SK-MEL-5 (cell line): ENCODE measurements around the gene SFXN5. TPM values are rescaled to one million over a fixed set of nuclear protein-coding genes. Genes with fewer than 3 reads are reported as not detected.
A peak's percentile ranks its signal among the peaks of the same experiment; 100 is the strongest.
"Not testable (repeated sequence)": the region's sequence is repeated elsewhere in the genome, so short reads cannot be mapped to it uniquely, and the experiment has no call there.

ENCODE experiments used
- DNase-seq: peaks from one replicate; pipeline ENCODE4 v3.0.0-alpha.2; 2016; ENCODE audit warnings: low read depth, low spot score
- in situ Hi-C: cut with HindIII; loops from 2 replicates; pipeline ENCODE4 v1.10.0; 2016; ENCODE audit warnings: low sequenced_read_pairs, high pct_unique_total_duplicates, low pct_unique_long_range_greater_than_20kb
- total RNA-seq: library from RNA; depleted of rRNA; stranded (reverse); fragments of >200 nt; shearing (Covaris generic); gene quantifications from 2 replicates; pipeline ENCODE4 v1.2.3, GENCODE V29; 2014

The SFXN5 gene
- total RNA-seq, 1 experiment from 2014 or later = 7.1 TPM

- DNase-seq = no peak
- in situ Hi-C loops = no loop called here
These were observed 34.0 kb upstream of the SFXN5 start for GRCh38 chr2:73105511-73105971.

DNA sequence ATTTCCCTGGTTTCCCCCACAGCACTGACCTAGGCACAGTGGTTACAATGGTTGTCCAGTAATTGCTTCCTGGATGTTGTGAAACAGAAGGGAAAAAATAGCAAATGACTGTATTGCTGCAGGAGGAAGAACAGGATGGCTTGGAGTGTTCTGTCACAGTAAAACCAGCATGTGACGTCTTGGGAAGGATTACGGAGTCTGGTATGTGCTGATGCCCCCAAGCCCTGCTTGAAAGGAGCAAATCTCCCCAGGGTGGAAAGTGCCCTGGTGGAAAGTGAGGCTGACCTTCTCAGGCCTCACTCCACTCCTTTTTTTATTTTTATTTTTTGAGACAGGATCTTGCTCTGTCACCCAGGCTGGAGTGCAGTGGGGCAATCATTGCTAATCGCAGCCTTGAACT, 33.4 kb upstream of the SFXN5 start:
- in situ Hi-C loops = no loop called here
- no peak for DNase-seq

GRCh38 chr2:73103018-73103542, 31.6 kb upstream of the SFXN5 start:
- DNase-seq = no peak
- in situ Hi-C loops = no loop called here

DNA sequence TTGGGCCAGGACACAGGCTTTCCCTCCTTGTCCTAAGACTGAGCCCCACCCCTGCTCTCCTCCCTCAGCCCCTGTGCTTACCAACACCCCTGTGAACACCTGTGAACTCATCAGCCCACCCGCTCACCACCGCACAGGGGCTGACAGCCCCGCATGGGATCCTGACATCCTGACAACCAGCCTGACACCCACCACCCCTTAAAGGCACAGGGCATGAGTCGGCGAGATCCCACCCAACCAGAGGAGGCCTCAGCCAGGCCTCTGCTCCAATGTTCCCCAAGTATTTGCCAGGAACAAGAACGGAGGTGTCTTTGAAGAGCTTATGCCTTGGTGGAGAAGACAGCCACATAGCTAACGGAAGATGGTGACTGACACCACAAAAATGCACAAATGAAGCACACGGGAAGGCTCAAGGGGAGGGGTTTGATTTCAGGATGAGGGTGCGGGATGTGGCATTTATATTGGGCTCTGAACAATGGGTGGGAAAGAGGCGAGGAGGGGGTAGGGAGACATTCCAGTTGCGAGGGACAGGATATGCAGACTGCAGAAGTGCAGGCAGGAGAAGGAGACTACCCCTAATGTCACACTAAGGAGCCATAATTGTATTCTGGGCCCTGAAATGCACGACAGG, 30.2 kb upstream of the SFXN5 start:
- no peak for DNase-seq
- in situ Hi-C loops = no loop called here

- in situ Hi-C loops = no loop called here
- no peak for DNase-seq
These were observed 29.4 kb upstream of the SFXN5 start for GRCh38 chr2:73100956-73101355.

DNA sequence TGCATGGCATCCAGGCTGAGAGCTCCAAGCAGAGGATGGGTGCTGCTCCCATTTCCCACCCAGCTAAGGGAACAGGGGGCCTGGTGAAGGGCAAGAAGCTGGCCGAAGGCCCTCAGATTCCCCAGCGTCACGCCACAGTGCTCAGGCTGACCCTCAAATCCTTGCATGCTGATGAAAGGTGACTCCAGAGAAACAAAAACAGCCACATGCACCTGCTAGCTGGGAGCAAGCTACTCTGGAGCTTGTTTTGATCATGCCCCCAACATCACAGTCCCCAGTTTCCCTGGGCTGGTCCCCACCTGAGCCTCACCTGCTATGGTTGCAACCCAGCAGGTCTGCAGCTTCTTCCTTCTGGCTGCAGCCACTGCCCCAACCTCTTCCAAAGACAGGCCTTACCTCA, 28.0 kb upstream of the SFXN5 start:
- DNase-seq = no peak
- in situ Hi-C loops = no loop called here

GRCh38 chr2:73095910-73096309, 24.4 kb upstream of the SFXN5 start:
- in situ Hi-C loops = no loop called here
- no peak for DNase-seq

- in situ Hi-C loops, DNase-seq: not testable (repeated sequence)
These were observed 22.2 kb upstream of the SFXN5 start for GRCh38 chr2:73093601-73094218.

- no peak for DNase-seq
- in situ Hi-C loops = no loop called here
These were observed 20.8 kb upstream of the SFXN5 start for GRCh38 chr2:73092146-73092783.

GRCh38 chr2:73091696-73092095, 20.2 kb upstream of the SFXN5 start:
- in situ Hi-C loops = no loop called here
- no peak for DNase-seq

GRCh38 chr2:73091164-73091563, 19.7 kb upstream of the SFXN5 start:
- in situ Hi-C loops = no loop called here
- no peak for DNase-seq

DNA sequence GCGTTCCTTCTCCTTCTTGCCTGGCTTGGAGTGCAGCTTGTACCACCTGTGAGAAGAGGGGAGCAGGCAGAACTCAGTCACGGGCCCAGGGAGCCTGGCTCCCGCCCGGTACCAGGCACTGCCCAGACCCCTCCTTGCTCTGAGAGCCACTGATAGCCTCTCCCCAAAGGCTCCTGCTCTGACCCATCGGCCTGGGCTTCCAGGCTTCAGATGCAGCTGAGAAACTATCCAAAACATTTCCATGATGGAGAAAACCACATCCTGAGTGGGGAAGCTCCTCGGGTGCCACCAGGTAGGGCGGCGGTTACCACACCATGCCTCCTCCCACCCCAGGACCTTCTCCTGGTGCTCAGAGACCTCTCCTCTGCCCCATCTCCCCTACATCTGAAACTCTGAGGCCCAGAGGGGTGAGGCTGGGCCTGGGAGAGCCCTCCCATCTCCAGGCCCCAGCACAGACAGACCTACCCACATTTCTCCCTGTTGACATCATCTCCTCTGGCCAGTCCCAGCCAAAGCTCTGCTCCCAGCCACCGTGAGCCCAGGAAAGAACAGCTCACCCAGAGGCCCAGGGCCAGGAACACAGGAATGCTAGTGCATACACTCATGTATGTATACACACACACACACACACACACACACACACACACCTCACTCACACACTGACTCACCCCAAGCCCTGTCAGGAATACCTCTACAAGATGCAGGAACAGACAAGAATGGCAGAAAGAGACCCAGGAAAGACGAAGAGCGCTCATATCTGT, 17.9 kb upstream of the SFXN5 start:
- no peak for DNase-seq
- in situ Hi-C loops = no loop called here

- no peak for DNase-seq
- in situ Hi-C loops = no loop called here
These were observed 17.2 kb upstream of the SFXN5 start for GRCh38 chr2:73088703-73089102.

GRCh38 chr2:73088211-73088610, 16.7 kb upstream of the SFXN5 start:
- DNase-seq = no peak
- in situ Hi-C loops = no loop called here

DNA sequence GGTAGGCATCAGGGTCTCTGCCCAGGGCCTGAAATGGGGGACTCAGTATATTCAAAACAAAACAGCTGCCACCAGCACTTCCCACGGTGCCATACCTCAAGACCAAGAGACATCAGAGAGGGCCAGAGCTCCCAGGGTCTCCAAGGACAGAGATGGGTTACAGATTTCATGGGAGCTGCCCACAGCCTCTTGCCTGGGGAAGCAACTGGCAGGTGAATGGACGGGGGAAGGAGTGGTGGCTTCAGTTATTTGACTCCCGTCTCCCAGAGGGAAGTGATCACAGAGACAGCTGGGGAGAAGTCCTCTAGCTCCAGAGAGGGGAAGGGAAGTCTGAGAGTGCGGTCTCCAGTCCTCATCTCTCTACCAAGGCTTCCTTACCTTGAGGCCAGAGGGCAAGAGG, 15.8 kb upstream of the SFXN5 start:
- DNase-seq = no peak
- in situ Hi-C loops = no loop called here

DNA sequence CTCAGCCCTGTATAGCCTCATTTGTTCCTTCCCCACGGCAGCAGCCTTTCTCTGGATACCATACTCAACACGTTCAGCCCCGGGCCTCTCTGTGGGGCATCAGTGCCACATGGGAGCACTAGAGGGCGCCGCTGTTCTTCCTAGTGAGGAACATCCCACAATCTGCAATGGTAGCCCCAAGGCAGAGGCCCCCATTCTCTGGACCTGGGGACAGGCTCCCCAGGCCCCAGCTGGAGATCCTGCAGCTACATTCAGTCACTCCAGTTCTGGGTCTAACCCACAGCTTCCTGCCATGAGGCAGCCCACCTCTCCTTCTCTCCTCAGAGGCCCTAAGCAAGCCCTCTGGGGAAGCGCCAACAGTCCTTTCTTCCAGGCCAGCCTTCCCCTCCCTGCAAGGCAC, 14.2 kb upstream of the SFXN5 start:
- in situ Hi-C loops = no loop called here
- DNase-seq = peak; percentile 85

DNA sequence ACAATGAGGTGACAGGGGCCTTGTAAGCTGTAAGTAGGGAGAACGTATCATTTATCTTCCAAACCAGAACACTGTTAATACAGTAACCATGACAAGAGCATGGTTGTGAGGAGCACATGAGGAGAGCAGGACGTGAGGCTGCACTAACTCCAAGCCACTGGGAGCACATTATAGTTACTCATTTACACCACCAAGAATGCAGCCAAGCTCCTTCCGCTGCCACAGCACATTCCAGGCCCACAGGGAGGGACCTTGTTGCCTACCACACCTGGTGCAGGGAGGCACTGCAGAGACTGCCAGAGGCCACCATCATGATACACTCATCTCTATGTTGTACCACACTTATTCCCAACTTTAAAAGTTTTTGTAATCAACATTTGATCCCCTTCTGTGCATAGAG, 13.5 kb upstream of the SFXN5 start:
- in situ Hi-C loops = no loop called here
- no peak for DNase-seq
